ENCODE data around the gene VSTM1. TPM values are rescaled to one million over a fixed set of nuclear protein-coding genes. Genes with fewer than 3 reads are reported as not detected.
A peak's percentile ranks its signal among the peaks of the same experiment; 100 is the strongest.

The VSTM1 gene
- total RNA-seq, 1 experiment from 2014 or later, result not detected

- peak; percentile 42 for ATAC-seq
- intact Hi-C loops (cut with micrococcal nuclease), result loop anchor here (1.0 to 2.0 kb wide), 4 partner anchors 50 to 238 kb away; no protein-coding TSS in a partner anchor
- no peaks in the 10 kb centered on the region for H3K9me2 ChIP-seq (replicated peaks; ENCODE audit: low read length)
Observed at GRCh38 chr19:54030895-54031586, 32.7 kb downstream of the VSTM1 start.

GRCh38 chr19:54029930-54030490 is 33.7 kb downstream of the VSTM1 start:
- CTCF ChIA-PET, result interaction anchor here (0.5 to 1.3 kb wide), 29 partner anchors 8 to 835 kb away, joined by 3 to 26 read pairs (median 6); partner anchors contain the start of genes CACNG6, MYADM and PRKCG
- H3F3A ChIP-seq (ENCODE audit: low read length, unreplicated experiment), result no peaks in the 10 kb centered on the region
- peaks cover 21% of the 10 kb centered on the region for H3K4me1 ChIP-seq (ENCODE audit: insufficient read depth, low read length)
- no peak overlapping the region for H3K27ac ChIP-seq (ENCODE audit: low read length)
- POLR2A ChIA-PET (ENCODE audit: unreplicated experiment), result interaction anchor here (0.5 to 0.8 kb wide), 3 partner anchors 50 to 164 kb away, joined by 3 to 8 read pairs (median 8); no protein-coding TSS in a partner anchor
- DNase-seq (peak; percentile 94), ATAC-seq (peak; percentile 79)
- TF ChIP-seq EZH2 (IDR thresholded peaks at IDR 0.05; ENCODE audit: low read length, unreplicated experiment) (no peak), CTCF (conservative IDR thresholded peaks at IDR 0.05; ENCODE audit: low read depth, low read length) (peak; percentile 80), EZH2phosphoT487 (IDR thresholded peaks at IDR 0.05; ENCODE audit: borderline replicate concordance, low read length) (no peak)
- no peaks in the 10 kb centered on the region for H3K27me3 ChIP-seq (ENCODE audit: low read length)
- intact Hi-C loops (cut with micrococcal nuclease), result loop anchor here (1.0 to 2.0 kb wide), 2 partner anchors 49 to 188 kb away; no protein-coding TSS in a partner anchor
- no peaks in the 10 kb centered on the region for H4K20me1 ChIP-seq (ENCODE audit: low read length)
- BruUV-seq (replicated peaks), result no TSS peak
- H3K36me3 ChIP-seq (ENCODE audit: low read depth, low read length), result no peaks in the 10 kb centered on the region
- no peak overlapping the region for H3K9ac ChIP-seq (ENCODE audit: low read length)
- no peaks in the 10 kb centered on the region for H3K79me2 ChIP-seq (ENCODE audit: low read length)
- peak overlapping the region; percentile 25; the same call in 1 of the 2 replicates for H2AFZ ChIP-seq (ENCODE audit: low read length)
- no peaks in the 10 kb centered on the region for H3K9me2 ChIP-seq (replicated peaks; ENCODE audit: low read length)
- H3K4me2 ChIP-seq (ENCODE audit: low read length), result peak overlapping the region; percentile 79
- no peak overlapping the region for H3K4me3 ChIP-seq (ENCODE audit: low read length)
- H3K9me3 ChIP-seq (ENCODE audit: low read length), result no peaks in the 10 kb centered on the region

More at GRCh38 chr19:54030895-54031586, 32.7 kb downstream of the VSTM1 start:
- Histone ChIP-seq H3K4me2 (ENCODE audit: low read length) (peak overlapping the region; percentile 79), H4K20me1 (ENCODE audit: low read length) (no peaks in the 10 kb centered on the region), H2AFZ (ENCODE audit: low read length) (peak overlapping the region; percentile 79), H3K4me3 (ENCODE audit: low read length) (peak overlapping the region; percentile 62), H3K27ac (ENCODE audit: low read length) (0 out of 2 replicates have a peak overlapping the region, but pooled peaks have one; percentile 0), H3K9ac (ENCODE audit: low read length) (peak overlapping the region; percentile 8; the same call in 1 of the 2 replicates), H3K79me2 (ENCODE audit: low read length) (no peaks in the 10 kb centered on the region), H3K4me1 (ENCODE audit: insufficient read depth, low read length) (peaks cover 31% of the 10 kb centered on the region), H3F3A (ENCODE audit: low read length, unreplicated experiment) (peaks cover 3% of the 10 kb centered on the region), H3K9me3 (ENCODE audit: low read length) (no peaks in the 10 kb centered on the region), H3K27me3 (ENCODE audit: low read length) (no peaks in the 10 kb centered on the region), H3K36me3 (ENCODE audit: low read depth, low read length) (no peaks in the 10 kb centered on the region)
- CTCF ChIA-PET, result interaction anchor here (0.5 to 1.3 kb wide), 7 partner anchors 29 to 238 kb away, joined by 3 to 8 read pairs (median 4); partner anchors contain the start of gene CNOT3
- TF ChIP-seq CTCF (conservative IDR thresholded peaks at IDR 0.05; ENCODE audit: low read depth, low read length), result peak; percentile 90
- TF ChIP-seq EZH2phosphoT487 (IDR thresholded peaks at IDR 0.05; ENCODE audit: borderline replicate concordance, low read length), result no peak
- BruUV-seq (replicated peaks), result no TSS peak
- DNase-seq, result peak; percentile 72
- POLR2A ChIA-PET (ENCODE audit: unreplicated experiment), result interaction anchor here (0.6 kb wide), 1 partner anchor 65 kb away, joined by 3 read pairs; no protein-coding TSS in a partner anchor

All from PC-3 (cell line).